ENCODE data around the gene EEFSEC. TPM values are rescaled to one million over a fixed set of nuclear protein-coding genes. Genes with fewer than 3 reads are reported as not detected.

Gene EEFSEC
- total RNA-seq, 1 experiment from 2014 or later, result 9.5 TPM

DNA sequence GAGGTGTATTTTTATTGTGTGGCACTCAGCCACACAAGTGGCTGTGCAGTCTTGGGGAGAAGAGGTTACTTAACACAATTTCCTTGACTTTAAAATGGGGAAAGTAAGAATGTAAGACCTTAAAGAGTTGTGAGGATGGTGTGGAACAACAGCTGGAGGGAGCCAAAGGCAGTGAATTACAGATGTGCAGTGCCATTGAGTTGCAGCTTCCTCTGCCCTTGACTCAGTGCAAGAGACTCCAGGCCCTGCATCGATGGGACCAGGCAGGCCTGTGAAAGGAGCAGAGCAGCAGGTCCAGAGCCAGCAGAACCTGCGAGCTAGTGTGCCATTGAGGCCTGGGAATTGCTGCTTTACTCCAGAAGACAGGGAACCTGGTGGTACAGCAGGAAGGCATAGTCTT is 27.2 kb downstream of the EEFSEC start:
- Histone ChIP-seq H3K79me1 (ENCODE audit: insufficient read depth, low read depth, low read length, poor library complexity, severe bottlenecking) (no peaks in the 10 kb centered on the region), H3K4me1 (ENCODE audit: insufficient read depth, low read length) (peaks cover 4% of the 10 kb centered on the region; the same call in 1 of the 2 replicates), H3K9me3 (ENCODE audit: control insufficient read depth, low read depth, low read length) (no peaks in the 10 kb centered on the region), H2AFZ (ENCODE audit: low read length) (no peak overlapping the region), H2BK5ac (ENCODE audit: insufficient read length, low read length) (no peak overlapping the region), H3K4me2 (ENCODE audit: insufficient read depth, insufficient read length, low read length) (no peak overlapping the region), H4K8ac (replicated peaks; ENCODE audit: insufficient read length, low read depth, low read length) (no peak overlapping the region), H2BK15ac (ENCODE audit: low read depth, low read length) (no peak overlapping the region), H2BK120ac (ENCODE audit: low read depth, low read length, poor library complexity, severe bottlenecking) (no peak overlapping the region), H4K91ac (ENCODE audit: insufficient read length, low read depth, low read length) (no peak overlapping the region), H3K27me3 (ENCODE audit: insufficient read depth, low read length) (no peaks in the 10 kb centered on the region), H2BK12ac (ENCODE audit: insufficient read length, low read depth, low read length) (no peak overlapping the region), H3K9ac (ENCODE audit: extremely low read depth, insufficient read length, low read length) (no peak overlapping the region), H4K20me1 (ENCODE audit: control insufficient read depth, insufficient read depth, insufficient read length) (no peaks in the 10 kb centered on the region), H3K79me2 (ENCODE audit: insufficient read depth, low read length) (no peaks in the 10 kb centered on the region), H3K27ac (ENCODE audit: insufficient read length, low read depth, low read length) (no peak overlapping the region), H3K23ac (ENCODE audit: insufficient read length, low read depth, low read length) (no peak overlapping the region), H3K4ac (ENCODE audit: low read depth, low read length) (no peak overlapping the region), H3T11ph (ENCODE audit: low read length) (no peak overlapping the region), H4K5ac (ENCODE audit: insufficient read length, low read depth, low read length) (no peak overlapping the region), H2BK20ac (ENCODE audit: low read depth, low read length, poor library complexity, severe bottlenecking) (no peak overlapping the region), H2AK5ac (ENCODE audit: insufficient read length, low read length) (no peak overlapping the region), H3K14ac (ENCODE audit: insufficient read depth, low read length) (no peak overlapping the region), H3K18ac (ENCODE audit: insufficient read length, low read depth, low read length) (no peak overlapping the region), H3K56ac (ENCODE audit: insufficient read length, low read depth, low read length) (no peak overlapping the region), H3K23me2 (ENCODE audit: insufficient read length, low read depth, low read length, poor library complexity, severe bottlenecking) (no peaks in the 10 kb centered on the region)
- no CpG with 5 or more reads among the region's 2 CpGs for WGBS (ENCODE audit: extremely low coverage, insufficient read length, low lambda C conversion rate)
- DNase-seq, result no peak
- Mint-ChIP-seq H3K4me3 (no peak overlapping the region), H3K9me3 (peaks cover 0 to under 1% of the 10 kb centered on the region in 2 experiments; a peak in 2 of 5 replicates), H3K27me3 (ENCODE audit: low read depth) (no peaks in the 10 kb centered on the region), H3K4me1 (peaks cover 34 to 40% of the 10 kb centered on the region in 2 experiments), H3K36me3 (ENCODE audit: insufficient read depth in 1 of 3, low read depth in 3 of 3) (no peaks in the 10 kb centered on the region; a peak in 2 of 7 replicates), H3K27ac (peak overlapping the region in 1 of 3 experiments; percentile 13; a peak in 1 of 7 replicates)
- TF ChIP-seq, protein P1, sequence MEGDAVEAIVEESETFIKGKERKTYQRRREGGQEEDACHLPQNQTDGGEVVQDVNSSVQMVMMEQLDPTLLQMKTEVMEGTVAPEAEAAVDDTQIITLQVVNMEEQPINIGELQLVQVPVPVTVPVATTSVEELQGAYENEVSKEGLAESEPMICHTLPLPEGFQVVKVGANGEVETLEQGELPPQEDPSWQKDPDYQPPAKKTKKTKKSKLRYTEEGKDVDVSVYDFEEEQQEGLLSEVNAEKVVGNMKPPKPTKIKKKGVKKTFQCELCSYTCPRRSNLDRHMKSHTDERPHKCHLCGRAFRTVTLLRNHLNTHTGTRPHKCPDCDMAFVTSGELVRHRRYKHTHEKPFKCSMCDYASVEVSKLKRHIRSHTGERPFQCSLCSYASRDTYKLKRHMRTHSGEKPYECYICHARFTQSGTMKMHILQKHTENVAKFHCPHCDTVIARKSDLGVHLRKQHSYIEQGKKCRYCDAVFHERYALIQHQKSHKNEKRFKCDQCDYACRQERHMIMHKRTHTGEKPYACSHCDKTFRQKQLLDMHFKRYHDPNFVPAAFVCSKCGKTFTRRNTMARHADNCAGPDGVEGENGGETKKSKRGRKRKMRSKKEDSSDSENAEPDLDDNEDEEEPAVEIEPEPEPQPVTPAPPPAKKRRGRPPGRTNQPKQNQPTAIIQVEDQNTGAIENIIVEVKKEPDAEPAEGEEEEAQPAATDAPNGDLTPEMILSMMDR (conservative IDR thresholded peaks at IDR 0.05), result no peak
